H9 (cell line): Measurements from ENCODE around the gene DPEP3. TPM values are rescaled to one million over a fixed set of nuclear protein-coding genes. Genes with fewer than 3 reads are reported as not detected.

Experiments used
- DNase-seq: peaks from one replicate; pipeline ENCODE4 v3.0.0-alpha.2; 2017
- H2AFZ ChIP-seq: one replicate; pipeline ENCODE4 v1.6.1; 2013; ENCODE audit warnings: mild to moderate bottlenecking, low read length, control low read depth, moderate library complexity
- H2AK5ac ChIP-seq: 2 replicates; pipeline ENCODE4 v1.6.1; 2013; ENCODE audit warnings: low read length, control low read depth, mixed read lengths; ENCODE audit not compliant: insufficient read length
- H2BK120ac ChIP-seq: one replicate; pipeline ENCODE4 v1.6.1; 2013; ENCODE audit warnings: low read depth, mild to moderate bottlenecking, low read length, control low read depth, inconsistent platforms; ENCODE audit not compliant: poor library complexity, severe bottlenecking
- H2BK12ac ChIP-seq: 2 replicates; pipeline ENCODE4 v1.6.1; 2013; ENCODE audit warnings: low read length, control low read depth, mixed read lengths, low read depth; ENCODE audit not compliant: insufficient read length
- H2BK15ac ChIP-seq: 2 replicates; pipeline ENCODE4 v1.6.1; 2013; ENCODE audit warnings: low read depth, low read length, control low read depth
- H2BK20ac ChIP-seq: one replicate; pipeline ENCODE4 v1.6.1; 2013; ENCODE audit warnings: low read depth, mild to moderate bottlenecking, low read length, control low read depth, inconsistent platforms; ENCODE audit not compliant: poor library complexity, severe bottlenecking
- H2BK5ac ChIP-seq: 2 replicates; pipeline ENCODE4 v1.6.1; 2013; ENCODE audit warnings: low read length, control low read depth, mixed read lengths; ENCODE audit not compliant: insufficient read length
- H3K14ac ChIP-seq: 2 replicates; pipeline ENCODE4 v1.6.1; 2013; ENCODE audit warnings: low read length, control low read depth; ENCODE audit not compliant: insufficient read depth
- H3K18ac ChIP-seq: 2 replicates; pipeline ENCODE4 v1.6.1; 2013; ENCODE audit warnings: low read depth, mild to moderate bottlenecking, mixed read lengths, low read length, control low read depth; ENCODE audit not compliant: insufficient read length
- H3K23ac ChIP-seq: 2 replicates; pipeline ENCODE4 v1.6.1; 2013; ENCODE audit warnings: low read length, control low read depth, mixed read lengths, low read depth; ENCODE audit not compliant: insufficient read length
- H3K23me2 ChIP-seq: 2 replicates; pipeline ENCODE4 v1.6.1; 2013; ENCODE audit warnings: low read depth, mild to moderate bottlenecking, mixed read lengths, low read length, control low read depth; ENCODE audit not compliant: insufficient read length, poor library complexity, severe bottlenecking
- H3K27ac ChIP-seq: 2 replicates; pipeline ENCODE4 v1.5.1; 2013; ENCODE audit warnings: low read length, control low read depth, mixed read lengths, low read depth; ENCODE audit not compliant: insufficient read length
- H3K27me3 ChIP-seq: 2 replicates; pipeline ENCODE4 v1.6.1; 2013; ENCODE audit warnings: low read length, control low read depth, inconsistent platforms; ENCODE audit not compliant: insufficient read depth
- H3K4ac ChIP-seq: 2 replicates; pipeline ENCODE4 v1.6.1; 2013; ENCODE audit warnings: low read depth, mild to moderate bottlenecking, control low read depth, inconsistent platforms, low read length, moderate library complexity
- H3K4me1 ChIP-seq: 2 replicates; pipeline ENCODE4 v1.6.1; 2013; ENCODE audit warnings: low read length, control low read depth, inconsistent platforms; ENCODE audit not compliant: insufficient read depth
- H3K4me2 ChIP-seq: 2 replicates; pipeline ENCODE4 v1.6.1; 2013; ENCODE audit warnings: low read length, control low read depth, mixed read lengths; ENCODE audit not compliant: insufficient read length, insufficient read depth
- H3K56ac ChIP-seq: 2 replicates; pipeline ENCODE4 v1.6.1; 2013; ENCODE audit warnings: low read depth, mild to moderate bottlenecking, mixed read lengths, low read length, control low read depth; ENCODE audit not compliant: insufficient read length
- H3K79me1 ChIP-seq: 2 replicates; pipeline ENCODE4 v1.6.1; 2013; ENCODE audit warnings: low read depth, mild to moderate bottlenecking, moderate library complexity, low read length, control low read depth, inconsistent platforms; ENCODE audit not compliant: insufficient read depth, poor library complexity, severe bottlenecking
- H3K79me2 ChIP-seq: 2 replicates; pipeline ENCODE4 v1.6.1; 2013; ENCODE audit warnings: low read length, control low read depth, inconsistent platforms; ENCODE audit not compliant: insufficient read depth
- H3K9ac ChIP-seq: 2 replicates; pipeline ENCODE4 v1.6.1; 2013; ENCODE audit warnings: low read length, control low read depth, mixed read lengths; ENCODE audit not compliant: insufficient read length; ENCODE audit errors: extremely low read depth
- H3K9me3 ChIP-seq: one replicate; pipeline ENCODE4 v1.6.1; 2013; ENCODE audit warnings: low read depth, low read length, inconsistent platforms; ENCODE audit not compliant: control insufficient read depth
- H3T11ph ChIP-seq: one replicate; pipeline ENCODE4 v1.6.1; 2013; ENCODE audit warnings: mild to moderate bottlenecking, low read length, control low read depth, inconsistent platforms
- H4K20me1 ChIP-seq: one replicate; pipeline ENCODE4 v1.6.1; 2013; ENCODE audit not compliant: control insufficient read depth, insufficient read length, insufficient read depth
- H4K5ac ChIP-seq: 2 replicates; pipeline ENCODE4 v1.6.1; 2013; ENCODE audit warnings: low read depth, mild to moderate bottlenecking, mixed read lengths, low read length, control low read depth; ENCODE audit not compliant: insufficient read length
- H4K8ac ChIP-seq: replicated peaks from 2 replicates; pipeline ENCODE4 v1.6.1; 2013; ENCODE audit warnings: low read length, control low read depth, mixed read lengths, low read depth; ENCODE audit not compliant: insufficient read length
- H4K91ac ChIP-seq: 2 replicates; pipeline ENCODE4 v1.6.1; 2013; ENCODE audit warnings: low read depth, mild to moderate bottlenecking, moderate library complexity, mixed read lengths, low read length, control low read depth; ENCODE audit not compliant: insufficient read length
- H3K27ac Mint-ChIP-seq, 3 experiments: 2 replicates in 2 of 3; 3 replicates in 1 of 3; pipeline ENCODE4 v1.8.0; 2020 to 2021; ENCODE audit warnings: mixed read lengths in 3 of 3, mild to moderate bottlenecking in 1 of 3, moderate library complexity in 1 of 3
- H3K27me3 Mint-ChIP-seq: 2 replicates; pipeline ENCODE4 v1.8.0; 2021; ENCODE audit warnings: low read depth, mild to moderate bottlenecking, moderate library complexity, mixed read lengths
- H3K36me3 Mint-ChIP-seq, 3 experiments: 2 replicates in 2 of 3; 3 replicates in 1 of 3; pipeline ENCODE4 v1.8.0; 2020 to 2021; ENCODE audit warnings: low read depth in 3 of 3, mixed read lengths in 3 of 3; ENCODE audit not compliant: insufficient read depth in 1 of 3
- H3K4me1 Mint-ChIP-seq, 2 experiments: 2 replicates each; pipeline ENCODE4 v1.8.0; 2020; ENCODE audit warnings: mixed read lengths in 2 of 2
- H3K4me3 Mint-ChIP-seq, 2 experiments: 2 replicates in 1 of 2; 3 replicates in 1 of 2; pipeline ENCODE4 v1.8.0; 2020 to 2021; ENCODE audit warnings: mild to moderate bottlenecking in 2 of 2, mixed read lengths in 2 of 2, moderate library complexity in 1 of 2
- H3K9me3 Mint-ChIP-seq, 2 experiments: 2 replicates in 1 of 2; 3 replicates in 1 of 2; pipeline ENCODE4 v1.8.0; 2020; ENCODE audit warnings: mild to moderate bottlenecking in 2 of 2, mixed read lengths in 2 of 2, moderate library complexity in 1 of 2
- CTCF ChIP-seq: fragments of 200-600 bp; sonication (generic); conservative IDR thresholded peaks from 3 replicates; pipeline ENCODE4 v1.8.0; 2021; ENCODE audit warnings: antibody characterized with exemption, mild to moderate bottlenecking
- WGBS: extraction: QIAGEN DNeasy Blood & Tissue Kit; methylation state at CpG from one replicate; pipeline ENCODE4 v1.1.7; 2013; ENCODE audit warnings: missing lambda C conversion rate, low lambda C conversion rate, mixed read lengths; ENCODE audit not compliant: insufficient read length; ENCODE audit errors: extremely low coverage; 5-methylcytosine and 5-hydroxymethylcytosine counted together
- total RNA-seq: library from RNA; stranded (reverse); gene quantifications from 2 replicates; pipeline ENCODE4 v1.2.1, GENCODE V29; 2021

Gene DPEP3
- total RNA-seq, 1 experiment from 2014 or later = 0.68 TPM

GRCh38 chr16:67943619-67944504 is 36.4 kb downstream of the DPEP3 start, which contains the start of gene LCAT:
Gene LCAT, minus strand, starts transcription at chr16:67944120. Its CDS starts 19 bp downstream, at chr16:67944101.
- H3K27ac ChIP-seq = no peak within 1 kb of the TSS
- no peak within 1 kb of the TSS; a peak in 1 of 7 replicates for H3K27ac Mint-ChIP-seq

More at GRCh38 chr16:67943619-67944504, 36.4 kb downstream of the DPEP3 start, which contains the start of gene LCAT:
- peak; percentile 32; the same call in 2 of the 3 replicates for TF ChIP-seq CTCF
- no peak within 1 kb of the TSS for H3T11ph ChIP-seq
- no peak within 1 kb of the TSS for H3K18ac ChIP-seq
- no peak within 1 kb of the TSS for H3K4ac ChIP-seq
- H2BK5ac ChIP-seq = no peak within 1 kb of the TSS
- no peak within 1 kb of the TSS for H3K4me2 ChIP-seq
- H3K4me1 ChIP-seq = no peaks in the 10 kb centered on the region
- H3K9me3 ChIP-seq = no peaks in the 10 kb centered on the region
- no peak within 1 kb of the TSS for H2AK5ac ChIP-seq
- H2AFZ ChIP-seq = no peak within 1 kb of the TSS
- peaks cover 11 to 55% (median 23%) of the 10 kb centered on the region in 3 experiments; a peak in 5 of 7 replicates for H3K36me3 Mint-ChIP-seq
- no peak within 1 kb of the TSS for H2BK12ac ChIP-seq
- H4K5ac ChIP-seq = no peak within 1 kb of the TSS
- WGBS = no CpG with 5 or more reads among the region's 23 CpGs
- no peaks in the 10 kb centered on the region for H3K27me3 Mint-ChIP-seq
- no peaks in the 10 kb centered on the region for H3K79me2 ChIP-seq
- no peak within 1 kb of the TSS for H2BK20ac ChIP-seq
- no peaks in the 10 kb centered on the region for H3K9me3 Mint-ChIP-seq
- no peak within 1 kb of the TSS for H2BK15ac ChIP-seq
- H4K8ac ChIP-seq = no peak within 1 kb of the TSS
- H3K9ac ChIP-seq = no peak within 1 kb of the TSS
- no peaks in the 10 kb centered on the region for H3K23me2 ChIP-seq
- H3K4me3 Mint-ChIP-seq = no peak within 1 kb of the TSS
- no peak within 1 kb of the TSS for H3K14ac ChIP-seq
- peaks cover 2 to 15% of the 10 kb centered on the region in 2 experiments; a peak in 2 of 4 replicates for H3K4me1 Mint-ChIP-seq
- H4K20me1 ChIP-seq = no peaks in the 10 kb centered on the region
- H3K23ac ChIP-seq = no peak within 1 kb of the TSS
- no peak within 1 kb of the TSS for H3K56ac ChIP-seq
- H3K79me1 ChIP-seq = no peaks in the 10 kb centered on the region
- no peak within 1 kb of the TSS for H4K91ac ChIP-seq
- H2BK120ac ChIP-seq = no peak within 1 kb of the TSS
- no peak for DNase-seq
- H3K27me3 ChIP-seq = no peaks in the 10 kb centered on the region
